ENCODE measurements around the gene SPG7.

Gene SPG7

DNA sequence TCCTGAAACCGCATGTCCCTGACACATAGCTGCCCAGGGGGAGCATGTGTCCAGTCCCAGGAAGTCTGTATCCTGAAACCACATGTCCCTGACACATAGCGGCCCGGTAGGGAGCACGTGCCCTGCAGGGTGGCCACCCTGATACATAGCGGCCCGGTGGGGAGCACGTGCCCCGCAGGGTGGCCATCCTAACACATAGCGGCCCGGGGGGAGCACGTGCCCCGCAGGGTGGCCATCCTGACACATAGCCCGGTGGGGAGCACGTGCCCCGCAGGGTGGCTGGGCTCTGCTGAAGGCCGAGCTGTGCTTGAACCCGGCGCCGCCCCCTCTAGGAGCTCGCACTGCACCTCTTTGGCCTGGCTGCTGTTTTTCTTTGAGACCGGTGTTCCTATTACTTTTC is 33.6 kb downstream of the SPG7 start:
- H3K4me3 ChIP-seq (ENCODE audit: low read depth, low read length): no peak overlapping the region
- in situ Hi-C loops (cut with HindIII; ENCODE audit: low sequenced_read_pairs): no loop called here
- no peak for DNase-seq (ENCODE audit: low read depth, low spot score)
- TF ChIP-seq, protein P1, sequence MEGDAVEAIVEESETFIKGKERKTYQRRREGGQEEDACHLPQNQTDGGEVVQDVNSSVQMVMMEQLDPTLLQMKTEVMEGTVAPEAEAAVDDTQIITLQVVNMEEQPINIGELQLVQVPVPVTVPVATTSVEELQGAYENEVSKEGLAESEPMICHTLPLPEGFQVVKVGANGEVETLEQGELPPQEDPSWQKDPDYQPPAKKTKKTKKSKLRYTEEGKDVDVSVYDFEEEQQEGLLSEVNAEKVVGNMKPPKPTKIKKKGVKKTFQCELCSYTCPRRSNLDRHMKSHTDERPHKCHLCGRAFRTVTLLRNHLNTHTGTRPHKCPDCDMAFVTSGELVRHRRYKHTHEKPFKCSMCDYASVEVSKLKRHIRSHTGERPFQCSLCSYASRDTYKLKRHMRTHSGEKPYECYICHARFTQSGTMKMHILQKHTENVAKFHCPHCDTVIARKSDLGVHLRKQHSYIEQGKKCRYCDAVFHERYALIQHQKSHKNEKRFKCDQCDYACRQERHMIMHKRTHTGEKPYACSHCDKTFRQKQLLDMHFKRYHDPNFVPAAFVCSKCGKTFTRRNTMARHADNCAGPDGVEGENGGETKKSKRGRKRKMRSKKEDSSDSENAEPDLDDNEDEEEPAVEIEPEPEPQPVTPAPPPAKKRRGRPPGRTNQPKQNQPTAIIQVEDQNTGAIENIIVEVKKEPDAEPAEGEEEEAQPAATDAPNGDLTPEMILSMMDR (IDR thresholded peaks at IDR 0.05; ENCODE audit: low read depth, low read length): no peak

DNA sequence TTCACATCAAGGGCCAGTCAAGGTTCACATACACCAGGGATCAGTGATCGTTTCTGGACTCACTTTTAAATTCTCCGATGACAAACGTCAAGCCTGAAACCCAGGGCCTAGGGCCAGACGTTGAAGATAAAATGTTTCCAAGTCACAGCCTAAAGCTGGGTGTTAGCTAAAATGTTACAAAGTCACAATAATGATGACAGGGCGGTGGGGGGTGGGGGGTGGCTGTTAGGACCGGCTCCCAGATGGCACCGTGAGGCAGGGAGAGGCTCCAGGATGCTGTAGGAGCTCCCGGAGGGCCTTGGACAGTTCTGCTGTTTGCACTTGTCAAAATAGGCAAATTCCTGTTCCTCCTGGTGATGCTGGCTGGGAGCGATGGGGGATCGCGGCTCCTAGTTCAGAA is 35.9 kb downstream of the SPG7 start:
- no peak for DNase-seq (ENCODE audit: low read depth, low spot score)
- H3K4me3 ChIP-seq (ENCODE audit: low read depth, low read length): no peak overlapping the region
- in situ Hi-C loops (cut with HindIII; ENCODE audit: low sequenced_read_pairs): no loop called here
- TF ChIP-seq, protein P1 (IDR thresholded peaks at IDR 0.05; ENCODE audit: low read depth, low read length): no peak

DNA sequence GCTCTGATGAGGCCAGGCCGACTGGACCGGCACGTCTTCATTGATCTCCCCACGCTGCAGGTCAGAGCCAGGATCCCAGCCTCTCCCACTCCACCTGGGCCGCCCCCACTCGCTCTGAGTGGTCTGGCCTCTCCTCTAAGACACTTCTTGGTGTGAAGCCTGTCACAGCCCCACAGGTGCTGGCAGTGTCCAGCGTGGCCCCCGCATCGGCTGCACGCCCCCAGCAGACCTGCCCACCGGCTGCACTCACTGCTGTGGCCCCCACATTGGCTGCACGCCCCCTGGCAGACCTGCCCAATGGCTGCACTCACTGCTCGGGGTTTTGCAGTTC is 36.5 kb downstream of the SPG7 start:
- no peak for DNase-seq (ENCODE audit: low read depth, low spot score)
- no peak overlapping the region for H3K4me3 ChIP-seq (ENCODE audit: low read depth, low read length)
- in situ Hi-C loops (cut with HindIII; ENCODE audit: low sequenced_read_pairs): no loop called here
- TF ChIP-seq, protein P1 (IDR thresholded peaks at IDR 0.05; ENCODE audit: low read depth, low read length): no peak

DNA sequence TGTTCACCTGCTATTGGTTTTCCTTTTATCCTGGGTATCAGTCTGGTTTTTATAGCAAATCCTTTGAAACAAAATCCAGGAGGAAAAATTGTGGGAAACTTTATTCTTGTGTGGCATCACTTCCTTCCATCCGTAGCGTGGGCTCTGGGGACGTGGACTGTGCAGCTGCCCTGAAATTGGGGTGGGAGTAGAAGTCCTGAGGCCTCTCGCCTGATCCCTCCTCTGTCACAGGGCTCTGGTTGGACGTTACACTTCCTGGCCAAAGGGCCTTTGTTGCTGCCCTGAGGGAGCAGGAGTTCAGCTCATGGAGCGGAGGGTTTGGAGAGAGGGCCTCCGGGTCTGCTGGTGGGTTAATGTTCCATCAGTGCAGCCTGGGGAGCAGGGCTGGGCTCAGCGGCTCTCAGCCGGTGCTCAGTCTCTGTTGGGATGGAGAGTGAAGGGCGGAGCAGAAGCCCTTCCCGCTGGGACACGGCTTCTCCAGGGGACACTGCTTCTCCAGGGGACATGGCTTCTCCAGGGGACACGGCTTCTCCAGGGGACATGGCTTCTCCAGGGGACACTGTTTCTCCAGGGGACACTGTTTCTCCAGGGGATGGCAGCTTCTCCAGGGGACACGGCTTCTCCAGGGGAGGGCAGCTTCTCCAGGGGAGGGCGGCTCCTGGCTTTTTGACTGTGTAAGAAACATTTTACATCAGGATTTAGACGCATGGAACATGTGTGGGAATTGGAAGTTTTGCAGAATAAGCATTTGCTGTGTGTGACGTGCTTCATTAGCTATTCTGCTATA is 37.0 kb downstream of the SPG7 start:
- no peak overlapping the region for H3K4me3 ChIP-seq (ENCODE audit: low read depth, low read length)
- in situ Hi-C loops (cut with HindIII; ENCODE audit: low sequenced_read_pairs): no loop called here
- TF ChIP-seq, protein P1 (IDR thresholded peaks at IDR 0.05; ENCODE audit: low read depth, low read length): no peak
- DNase-seq (ENCODE audit: low read depth, low spot score): no peak

DNA sequence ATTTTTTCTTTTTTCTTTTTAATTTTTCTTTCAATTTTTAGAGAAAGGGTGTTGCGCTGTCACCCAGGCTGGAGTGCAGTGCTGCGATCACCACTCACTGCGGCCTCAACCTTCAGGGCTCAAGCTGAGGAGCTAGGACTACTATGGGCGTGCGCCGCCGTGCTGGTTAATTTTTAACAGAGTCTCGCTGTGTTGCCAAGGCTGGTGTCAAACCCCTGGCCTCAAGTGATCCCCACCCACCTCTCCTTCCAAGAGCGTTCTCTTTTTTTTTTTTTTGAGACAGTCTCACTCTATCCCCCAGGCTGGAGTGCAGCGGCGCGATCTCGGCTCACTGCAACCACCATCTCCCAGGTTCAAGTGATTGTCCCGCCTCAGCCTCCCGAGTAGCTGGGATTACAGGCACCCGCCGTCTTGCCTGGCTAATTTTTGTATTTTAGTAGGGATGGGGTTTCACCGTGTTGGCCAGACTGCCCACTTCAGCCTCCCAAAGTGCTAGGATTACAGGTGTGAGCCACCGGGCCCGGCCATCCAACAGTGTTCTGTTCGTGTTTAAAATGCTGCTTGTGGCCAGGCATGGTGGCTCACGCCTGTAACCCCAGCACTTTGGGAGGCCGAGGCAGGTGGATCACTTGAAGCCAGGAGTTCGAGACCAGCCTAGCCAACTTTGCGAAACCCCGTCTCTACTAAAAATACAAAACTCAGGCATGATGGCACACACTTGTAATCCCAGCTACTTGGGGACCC is 37.8 kb downstream of the SPG7 start:
- in situ Hi-C loops (cut with HindIII; ENCODE audit: low sequenced_read_pairs): no loop called here
- no peak for DNase-seq (ENCODE audit: low read depth, low spot score)
- TF ChIP-seq, protein P1 (IDR thresholded peaks at IDR 0.05; ENCODE audit: low read depth, low read length): no peak
- no peak overlapping the region for H3K4me3 ChIP-seq (ENCODE audit: low read depth, low read length)

DNA sequence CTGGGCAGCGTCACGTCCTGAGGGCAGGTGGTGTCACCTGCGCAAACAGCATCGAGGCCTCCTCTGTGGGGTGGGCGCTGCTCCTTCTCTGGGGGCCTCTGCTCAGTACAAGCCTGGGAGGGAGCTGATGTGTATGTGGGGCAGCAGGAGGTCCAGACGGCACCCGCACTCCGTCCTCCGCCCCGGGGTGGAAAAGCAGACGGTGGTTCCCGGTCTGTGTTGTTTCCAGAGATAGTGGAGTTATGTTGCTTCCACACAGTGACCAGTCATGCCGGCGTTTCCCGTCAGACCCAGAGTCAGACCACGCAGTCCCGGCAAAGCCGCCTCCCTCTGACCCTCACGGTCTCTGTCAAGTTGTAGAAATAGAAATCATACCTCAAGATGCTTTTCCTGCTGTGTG is 38.6 kb downstream of the SPG7 start:
- DNase-seq (ENCODE audit: low read depth, low spot score): no peak
- TF ChIP-seq, protein P1 (IDR thresholded peaks at IDR 0.05; ENCODE audit: low read depth, low read length): no peak
- in situ Hi-C loops (cut with HindIII; ENCODE audit: low sequenced_read_pairs): no loop called here
- no peak overlapping the region for H3K4me3 ChIP-seq (ENCODE audit: low read depth, low read length)

Measured in astrocyte of the spinal cord (primary cell).